Neural progenitor cell (in vitro differentiated cells): ENCODE data around the gene TIAM1. TPM values are rescaled to one million over a fixed set of nuclear protein-coding genes. Genes with fewer than 3 reads are reported as not detected.

Source experiments
- DNase-seq: peaks from one replicate; pipeline ENCODE4 v3.0.0-alpha.2; 2016; ENCODE audit warnings: low spot score
- H2AFZ ChIP-seq: fragments of 200-600 bp; sonication (generic); replicated peaks from 2 replicates; pipeline ENCODE4 v1.6.1; 2016; ENCODE audit warnings: antibody characterized with exemption
- H3F3A ChIP-seq: fragments of 200-600 bp; sonication (generic); 2 replicates; pipeline ENCODE4 v1.6.1; 2016; ENCODE audit warnings: antibody characterized with exemption, low read depth
- H3K27ac ChIP-seq: fragments of 200-600 bp; sonication (generic); 2 replicates; pipeline ENCODE4 v1.5.1; 2016; ENCODE audit warnings: mild to moderate bottlenecking
- H3K27me3 ChIP-seq: fragments of 200-600 bp; sonication (generic); 2 replicates; pipeline ENCODE4 v1.6.1; 2016; ENCODE audit warnings: mild to moderate bottlenecking, moderate library complexity
- H3K36me3 ChIP-seq: fragments of 200-600 bp; sonication (generic); 2 replicates; pipeline ENCODE4 v1.5.1; 2016
- H3K4me1 ChIP-seq: fragments of 200-600 bp; sonication (generic); 2 replicates; pipeline ENCODE4 v1.6.1; 2016; ENCODE audit warnings: mixed run types
- H3K4me2 ChIP-seq: fragments of 200-600 bp; sonication (generic); 2 replicates; pipeline ENCODE4 v1.6.1; 2016
- H3K4me3 ChIP-seq: fragments of 200-600 bp; sonication (generic); 2 replicates; pipeline ENCODE4 v1.5.1; 2016
- H3K79me2 ChIP-seq: fragments of 200-600 bp; sonication (generic); 2 replicates; pipeline ENCODE4 v1.6.1; 2016; ENCODE audit warnings: low read depth
- H3K9ac ChIP-seq: fragments of 200-600 bp; sonication (generic); 2 replicates; pipeline ENCODE4 v1.6.1; 2016
- H3K9me3 ChIP-seq: fragments of 200-600 bp; sonication (generic); 2 replicates; pipeline ENCODE4 v1.5.1; 2016; ENCODE audit warnings: low read depth
- H4K20me1 ChIP-seq: fragments of 200-600 bp; sonication (generic); 2 replicates; pipeline ENCODE4 v1.6.1; 2016; ENCODE audit warnings: low read depth
- H3K27ac Mint-ChIP-seq: 3 replicates; pipeline ENCODE4 v1.8.0; 2021; ENCODE audit warnings: mixed read lengths
- H3K27me3 Mint-ChIP-seq: 2 replicates; pipeline ENCODE4 v1.8.0; 2022; ENCODE audit warnings: low read depth, mild to moderate bottlenecking, inconsistent platforms, moderate library complexity, mixed read lengths; ENCODE audit not compliant: insufficient read depth
- H3K36me3 Mint-ChIP-seq: 3 replicates; pipeline ENCODE4 v1.8.0; 2021; ENCODE audit warnings: mixed read lengths
- H3K4me1 Mint-ChIP-seq: 3 replicates; pipeline ENCODE4 v1.8.0; 2021; ENCODE audit warnings: mixed read lengths
- H3K4me3 Mint-ChIP-seq: 3 replicates; pipeline ENCODE4 v1.8.0; 2021; ENCODE audit warnings: mild to moderate bottlenecking, moderate library complexity, mixed read lengths
- H3K9me3 Mint-ChIP-seq: 3 replicates; pipeline ENCODE4 v1.8.0; 2020; ENCODE audit warnings: mixed read lengths
- CTCF ChIP-seq: fragments of 200-600 bp; sonication (generic); IDR thresholded peaks from 2 replicates; pipeline ENCODE4 v1.5.1; 2017; ENCODE audit warnings: antibody characterized with exemption, mild to moderate bottlenecking
- EZH2 ChIP-seq: fragments of 200-600 bp; sonication (generic); IDR thresholded peaks from 2 replicates; pipeline ENCODE4 v1.6.1; 2017; ENCODE audit warnings: antibody characterized with exemption, mild to moderate bottlenecking, moderate library complexity
- EZH2phosphoT487 ChIP-seq: fragments of 200-600 bp; sonication (generic); IDR thresholded peaks from 2 replicates; pipeline ENCODE4 v1.6.1; 2017; ENCODE audit warnings: antibody characterized with exemption
- total RNA-seq: library from RNA; depleted of rRNA; stranded (reverse); fragments of >200 nt; gene quantifications from 2 replicates; pipeline ENCODE4 v1.2.3, GENCODE V29; 2015; ENCODE audit warnings: low replicate concordance

TIAM1 gene
- total RNA-seq, 1 donor from 2014 or later = 27.2 TPM

GRCh38 chr21:31162079-31162699 is 181.9 kb downstream of the TIAM1 start:
- Mint-ChIP-seq H3K27ac (no peak overlapping the region), H3K4me1 (peaks cover 34% of the 10 kb centered on the region), H3K36me3 (peaks cover 18% of the 10 kb centered on the region), H3K4me3 (no peak overlapping the region), H3K27me3 (peaks cover 6% of the 10 kb centered on the region), H3K9me3 (peaks cover 5% of the 10 kb centered on the region)
- Histone ChIP-seq H3K9ac (no peak overlapping the region), H3K27ac (no peak overlapping the region), H3K27me3 (no peaks in the 10 kb centered on the region), H3K36me3 (no peaks in the 10 kb centered on the region), H3K4me2 (no peak overlapping the region), H3K4me3 (no peak overlapping the region), H2AFZ (no peak overlapping the region), H4K20me1 (peaks cover 28% of the 10 kb centered on the region), H3K9me3 (no peaks in the 10 kb centered on the region), H3K79me2 (no peaks in the 10 kb centered on the region), H3K4me1 (peaks cover 28% of the 10 kb centered on the region), H3F3A (peaks cover 11% of the 10 kb centered on the region)
- no peak for DNase-seq
- no peak for TF ChIP-seq EZH2phosphoT487
- TF ChIP-seq EZH2 = no peak
- TF ChIP-seq CTCF = no peak

GRCh38 chr21:31161157-31161556 is 182.9 kb downstream of the TIAM1 start:
- Histone ChIP-seq H3K79me2 (no peaks in the 10 kb centered on the region), H4K20me1 (peaks cover 28% of the 10 kb centered on the region), H3K4me3 (peak overlapping the region; percentile 28), H3K9me3 (peaks cover 6% of the 10 kb centered on the region), H3K4me2 (peak overlapping the region; percentile 68), H3K27me3 (no peaks in the 10 kb centered on the region), H3K27ac (no peak overlapping the region), H2AFZ (no peak overlapping the region), H3K9ac (no peak overlapping the region), H3K36me3 (no peaks in the 10 kb centered on the region), H3F3A (peaks cover 11% of the 10 kb centered on the region), H3K4me1 (peaks cover 28% of the 10 kb centered on the region)
- Mint-ChIP-seq H3K4me3 (peak overlapping the region; percentile 83), H3K27me3 (peaks cover 6% of the 10 kb centered on the region), H3K9me3 (peaks cover 5% of the 10 kb centered on the region), H3K36me3 (peaks cover 20% of the 10 kb centered on the region), H3K4me1 (peaks cover 34% of the 10 kb centered on the region), H3K27ac (no peak overlapping the region)
- peak; percentile 63 for DNase-seq
- no peak for TF ChIP-seq EZH2phosphoT487
- no peak for TF ChIP-seq CTCF
- no peak for TF ChIP-seq EZH2

- Histone ChIP-seq H2AFZ (no peak overlapping the region), H3K79me2 (no peaks in the 10 kb centered on the region), H3K4me2 (peak overlapping the region; percentile 68), H3F3A (peaks cover 11% of the 10 kb centered on the region), H3K27ac (no peak overlapping the region), H3K36me3 (no peaks in the 10 kb centered on the region), H3K4me3 (peak overlapping the region; percentile 28), H3K4me1 (peaks cover 28% of the 10 kb centered on the region), H3K9ac (no peak overlapping the region), H4K20me1 (peaks cover 28% of the 10 kb centered on the region), H3K27me3 (no peaks in the 10 kb centered on the region), H3K9me3 (peaks cover 6% of the 10 kb centered on the region)
- no peak overlapping the region for H3K27ac Mint-ChIP-seq
- no peak for DNase-seq
- H3K27me3 Mint-ChIP-seq = peaks cover 6% of the 10 kb centered on the region
- no peak for TF ChIP-seq CTCF
- no peak for TF ChIP-seq EZH2
- TF ChIP-seq EZH2phosphoT487 = no peak
- peak overlapping the region; percentile 83 for H3K4me3 Mint-ChIP-seq
- peaks cover 9% of the 10 kb centered on the region for H3K9me3 Mint-ChIP-seq
- H3K36me3 Mint-ChIP-seq = peaks cover 22% of the 10 kb centered on the region
- peaks cover 34% of the 10 kb centered on the region for H3K4me1 Mint-ChIP-seq
Observed at GRCh38 chr21:31159808-31160207, 184.3 kb downstream of the TIAM1 start.
